ENCODE data around the gene PDZRN3.
"Not testable (repeated sequence)": the region's sequence is repeated elsewhere in the genome, so short reads cannot be mapped to it uniquely, and the experiment has no call there.

PDZRN3 gene

DNA sequence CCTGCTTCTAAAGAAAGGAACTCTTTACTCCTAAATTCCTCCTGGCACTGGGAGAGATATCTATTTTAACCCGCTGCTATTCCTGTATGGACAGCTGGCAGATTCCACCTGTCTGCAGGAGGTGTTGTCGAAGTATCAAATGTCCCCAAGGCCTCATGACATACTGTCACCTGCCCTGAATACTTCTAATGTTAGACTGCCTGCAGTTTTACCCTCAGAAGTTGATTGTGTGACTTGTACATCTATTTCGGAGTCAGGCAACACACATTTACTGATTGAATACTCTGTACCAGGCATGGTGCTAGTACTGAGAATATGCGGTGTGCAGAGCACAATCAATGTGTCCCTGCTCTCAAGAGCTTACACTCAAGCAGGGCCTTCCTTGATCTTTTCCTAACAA, 38.6 kb downstream of the PDZRN3 start:
- DNase-seq = no peak

DNA sequence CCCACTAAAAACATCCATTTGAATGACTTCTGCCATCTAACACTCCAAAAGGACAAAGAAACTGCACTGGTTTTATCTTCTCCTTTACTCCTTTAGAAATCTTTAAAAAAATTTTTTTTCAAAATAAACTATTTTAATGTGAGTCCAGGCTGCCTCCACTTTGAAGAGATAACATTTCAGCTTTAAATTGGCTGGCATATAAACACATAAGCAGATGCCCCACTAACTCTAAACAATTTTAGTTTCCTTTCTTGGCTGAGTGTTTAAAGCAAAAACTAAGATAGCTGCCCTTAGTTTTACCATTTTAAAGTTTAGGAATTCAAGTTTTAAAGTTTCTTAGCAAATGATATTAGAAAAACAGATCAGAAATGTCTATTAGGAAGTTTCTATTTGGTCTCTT, 39.9 kb downstream of the PDZRN3 start:
- DNase-seq = no peak

DNA sequence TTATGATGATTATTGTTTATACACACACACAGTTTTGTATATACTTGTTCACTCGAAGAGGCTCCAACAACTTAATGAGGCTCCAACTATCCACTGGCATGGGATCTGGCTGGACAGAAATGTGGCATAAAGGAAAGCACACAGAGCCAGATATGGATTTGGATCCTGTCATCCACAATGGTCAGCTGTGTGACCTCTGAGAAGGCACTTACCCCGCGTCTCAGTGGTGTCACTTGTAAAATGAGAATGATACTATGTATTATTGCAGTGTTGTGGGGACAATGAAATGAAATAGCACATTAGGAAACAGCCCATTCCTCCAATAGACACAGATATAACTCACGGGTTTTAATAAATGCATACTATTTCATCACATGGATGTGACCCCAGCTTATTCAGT, 42.2 kb downstream of the PDZRN3 start:
- DNase-seq = no peak

DNA sequence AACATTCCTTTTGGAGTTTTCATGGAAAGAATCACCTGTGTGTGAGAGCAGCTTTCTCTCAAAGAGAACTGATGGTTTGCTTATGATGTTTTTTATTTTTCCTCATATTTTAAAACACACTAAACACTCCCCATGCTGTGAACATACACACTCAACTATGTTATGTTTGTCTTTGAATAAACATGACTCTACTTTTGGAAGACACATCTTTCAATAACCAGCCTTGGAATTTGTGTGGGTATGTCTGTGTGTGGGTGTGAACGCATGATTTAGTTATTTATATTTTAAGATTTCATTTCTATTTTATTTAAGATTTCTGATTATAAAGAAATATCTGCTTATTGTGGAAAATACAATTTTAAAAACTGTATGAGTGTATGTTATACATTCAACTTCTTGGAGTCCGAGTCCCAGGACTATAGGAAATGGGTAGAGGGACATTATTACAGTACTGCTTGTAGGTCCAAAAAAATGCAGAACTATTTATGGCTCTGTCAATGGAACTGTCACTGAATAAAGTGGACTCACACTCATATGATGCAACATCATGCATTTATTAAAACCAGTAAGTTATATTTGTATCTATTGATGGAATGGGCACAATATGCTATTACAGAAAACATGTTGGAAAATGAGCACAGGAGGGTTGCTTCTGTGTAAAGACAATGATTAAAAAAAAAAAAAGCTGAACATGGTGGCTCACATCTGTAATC, 43.5 kb downstream of the PDZRN3 start:
- no peak for DNase-seq

GRCh38 chr3:73580343-73580742, 44.4 kb downstream of the PDZRN3 start:
- no peak for DNase-seq

- DNase-seq = no peak
Observed at GRCh38 chr3:73577704-73578103, 47.0 kb downstream of the PDZRN3 start.

GRCh38 chr3:73576999-73577461, 47.7 kb downstream of the PDZRN3 start:
- no peak for DNase-seq

GRCh38 chr3:73575953-73576352, 48.8 kb downstream of the PDZRN3 start:
- no peak for DNase-seq

DNA sequence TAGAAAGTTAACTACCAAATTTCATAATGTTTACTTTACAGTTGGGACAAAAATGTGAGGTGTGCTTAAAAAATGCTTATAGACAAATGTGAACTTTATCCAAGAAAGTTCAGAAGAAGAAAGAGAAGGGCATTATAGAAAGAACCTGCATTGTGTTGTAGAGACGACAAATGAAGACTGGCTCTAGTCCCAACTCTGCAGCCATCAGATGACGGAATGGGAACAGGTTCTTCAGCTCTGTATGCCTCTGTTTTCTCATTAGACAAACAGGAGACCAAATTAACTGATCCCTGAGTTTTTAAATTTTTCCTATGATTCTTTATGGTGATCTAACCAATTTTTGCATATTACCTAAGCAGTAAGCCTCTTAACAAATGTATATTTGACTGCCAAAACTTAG, 49.2 kb downstream of the PDZRN3 start:
- DNase-seq = no peak

- no peak for DNase-seq
Observed at GRCh38 chr3:73573204-73573603, 51.5 kb downstream of the PDZRN3 start.

DNA sequence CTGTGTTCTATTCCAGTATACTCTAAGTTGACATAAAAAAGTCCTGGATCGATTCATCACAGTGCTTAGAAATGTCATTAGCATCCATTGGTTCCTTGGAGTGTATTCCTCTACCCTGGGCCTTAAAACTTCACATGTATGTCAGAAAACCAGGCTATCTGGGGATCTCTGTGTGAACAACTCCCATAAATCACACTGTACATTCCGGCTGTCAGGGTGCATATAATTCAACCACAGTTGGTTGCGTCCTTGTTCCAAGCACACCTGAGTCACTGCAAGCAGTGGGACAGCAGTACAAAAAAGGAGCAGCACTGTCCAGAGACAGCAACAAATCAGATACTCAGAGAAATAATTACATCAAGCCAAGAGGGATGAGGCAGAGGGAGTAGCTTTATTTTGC, 52.4 kb downstream of the PDZRN3 start:
- no peak for DNase-seq

- no peak for DNase-seq
Observed at GRCh38 chr3:73571238-73571794, 53.4 kb downstream of the PDZRN3 start.

DNA sequence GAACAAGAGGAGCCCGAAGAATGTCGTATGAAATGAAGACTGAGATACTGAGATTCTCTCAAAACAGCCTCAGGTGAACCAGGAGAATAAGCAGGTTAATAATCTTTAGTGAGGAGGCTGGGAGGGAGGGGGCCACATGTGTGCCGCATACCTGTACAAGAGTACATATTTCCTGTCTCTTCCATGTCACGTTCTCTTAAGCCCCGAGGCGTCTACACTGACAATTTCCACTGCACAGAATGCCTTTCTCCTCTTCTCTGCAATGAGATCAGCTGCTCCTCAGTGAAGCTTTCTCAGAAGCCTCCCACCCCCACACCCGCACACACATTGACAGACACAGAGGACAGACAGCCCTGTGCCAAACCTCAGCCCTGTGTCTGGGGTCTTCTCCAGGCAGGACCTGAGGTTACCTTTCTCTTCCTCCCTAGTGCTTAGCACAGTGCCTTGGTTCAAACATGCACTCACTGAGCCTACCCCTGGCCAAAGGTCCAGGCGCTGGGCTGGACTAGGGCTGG, 55.4 kb downstream of the PDZRN3 start:
- no peak for DNase-seq

- no peak for DNase-seq
Observed at GRCh38 chr3:73568371-73568862, 56.3 kb downstream of the PDZRN3 start.

- DNase-seq = not testable (repeated sequence)
Observed at GRCh38 chr3:73565374-73565773, 59.4 kb downstream of the PDZRN3 start.

GRCh38 chr3:73563896-73564582, 60.7 kb downstream of the PDZRN3 start:
- no peak for DNase-seq

- no peak for DNase-seq
Observed at GRCh38 chr3:73561494-73561893, 63.2 kb downstream of the PDZRN3 start.

DNA sequence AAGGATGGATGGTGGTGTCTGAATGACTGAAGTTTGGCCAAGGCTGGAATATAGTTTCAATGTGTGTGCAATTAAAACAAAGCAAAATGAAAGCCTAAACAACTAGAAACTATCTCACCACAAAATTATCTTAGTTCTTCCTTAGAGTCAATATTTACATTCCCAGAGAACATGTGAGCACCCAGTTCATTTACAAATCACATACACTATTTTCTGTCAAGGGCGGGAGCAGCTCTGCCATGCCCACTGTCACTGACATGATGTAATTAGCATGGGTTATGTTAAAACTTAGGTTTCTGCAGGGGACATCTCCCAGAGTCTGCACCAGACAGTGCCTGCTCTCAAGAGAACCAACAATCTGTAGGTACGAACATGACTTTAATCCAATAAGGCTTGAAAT, 65.0 kb downstream of the PDZRN3 start:
- no peak for DNase-seq

- DNase-seq = no peak
Observed at GRCh38 chr3:73558727-73559075, 66.0 kb downstream of the PDZRN3 start.

- DNase-seq = no peak
Observed at GRCh38 chr3:73557986-73558726, 66.6 kb downstream of the PDZRN3 start.

- no peak for DNase-seq
Observed at GRCh38 chr3:73556520-73557372, 68.0 kb downstream of the PDZRN3 start.

- no peak for DNase-seq
Observed at GRCh38 chr3:73555076-73555475, 69.7 kb downstream of the PDZRN3 start.
